AG09319 (cell line): ENCODE results near the gene GPR42.

ENCODE experiments used
- DNase-seq: peaks from one replicate; pipeline ENCODE4 v3.0.0-alpha.2; 2010; ENCODE audit warnings: low read depth; ENCODE audit errors: extremely low read depth
- TF ChIP-seq, protein P1 (sequence below): IDR thresholded peaks from 2 replicates; pipeline ENCODE4 v1.5.1; 2011; ENCODE audit warnings: low read depth, mild to moderate bottlenecking, inconsistent platforms, low read length, moderate library complexity

The GPR42 gene

DNA sequence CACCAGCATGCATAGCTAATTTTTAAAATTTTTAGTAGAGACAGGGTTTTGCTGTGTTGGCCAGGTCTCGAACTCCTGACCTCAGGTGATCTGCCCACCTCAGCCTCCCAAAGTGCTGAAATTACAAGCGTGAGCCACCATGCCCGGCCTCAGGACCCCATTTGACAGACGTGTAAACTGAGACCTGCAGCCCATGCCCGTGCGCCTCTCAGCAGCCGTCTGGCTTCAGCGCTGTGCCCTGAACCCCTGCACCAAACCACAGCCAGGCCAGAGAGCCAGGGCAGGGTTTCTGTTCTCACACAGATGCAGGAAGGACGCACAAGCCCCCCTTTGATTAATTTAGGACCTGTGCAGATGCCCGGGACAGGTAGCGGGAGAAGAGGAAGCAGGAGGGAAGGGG, 30.4 kb upstream of the GPR42 start:
- TF ChIP-seq, protein P1, sequence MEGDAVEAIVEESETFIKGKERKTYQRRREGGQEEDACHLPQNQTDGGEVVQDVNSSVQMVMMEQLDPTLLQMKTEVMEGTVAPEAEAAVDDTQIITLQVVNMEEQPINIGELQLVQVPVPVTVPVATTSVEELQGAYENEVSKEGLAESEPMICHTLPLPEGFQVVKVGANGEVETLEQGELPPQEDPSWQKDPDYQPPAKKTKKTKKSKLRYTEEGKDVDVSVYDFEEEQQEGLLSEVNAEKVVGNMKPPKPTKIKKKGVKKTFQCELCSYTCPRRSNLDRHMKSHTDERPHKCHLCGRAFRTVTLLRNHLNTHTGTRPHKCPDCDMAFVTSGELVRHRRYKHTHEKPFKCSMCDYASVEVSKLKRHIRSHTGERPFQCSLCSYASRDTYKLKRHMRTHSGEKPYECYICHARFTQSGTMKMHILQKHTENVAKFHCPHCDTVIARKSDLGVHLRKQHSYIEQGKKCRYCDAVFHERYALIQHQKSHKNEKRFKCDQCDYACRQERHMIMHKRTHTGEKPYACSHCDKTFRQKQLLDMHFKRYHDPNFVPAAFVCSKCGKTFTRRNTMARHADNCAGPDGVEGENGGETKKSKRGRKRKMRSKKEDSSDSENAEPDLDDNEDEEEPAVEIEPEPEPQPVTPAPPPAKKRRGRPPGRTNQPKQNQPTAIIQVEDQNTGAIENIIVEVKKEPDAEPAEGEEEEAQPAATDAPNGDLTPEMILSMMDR = no peak
- DNase-seq = no peak

DNA sequence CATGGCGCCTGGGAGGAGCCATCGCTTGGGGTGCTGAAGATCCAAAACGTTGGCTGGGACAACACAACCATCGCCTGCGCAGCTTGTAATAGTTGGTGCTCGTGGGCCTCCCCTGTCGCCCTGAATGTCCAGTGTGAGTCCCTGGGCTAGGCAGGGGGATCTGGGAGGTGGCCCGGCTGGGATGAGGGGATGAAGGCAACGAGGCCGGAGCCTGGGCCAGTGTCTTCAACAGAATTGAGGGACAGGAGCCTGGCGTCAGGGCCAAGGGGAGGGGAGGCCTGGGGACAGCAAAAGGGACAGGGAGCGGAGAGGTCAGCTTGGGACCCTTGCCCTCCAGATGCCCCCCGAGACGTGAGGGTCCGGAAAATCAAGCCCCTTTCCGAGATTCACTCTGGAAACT, 29.9 kb upstream of the GPR42 start:
- TF ChIP-seq, protein P1 = no peak

DNA sequence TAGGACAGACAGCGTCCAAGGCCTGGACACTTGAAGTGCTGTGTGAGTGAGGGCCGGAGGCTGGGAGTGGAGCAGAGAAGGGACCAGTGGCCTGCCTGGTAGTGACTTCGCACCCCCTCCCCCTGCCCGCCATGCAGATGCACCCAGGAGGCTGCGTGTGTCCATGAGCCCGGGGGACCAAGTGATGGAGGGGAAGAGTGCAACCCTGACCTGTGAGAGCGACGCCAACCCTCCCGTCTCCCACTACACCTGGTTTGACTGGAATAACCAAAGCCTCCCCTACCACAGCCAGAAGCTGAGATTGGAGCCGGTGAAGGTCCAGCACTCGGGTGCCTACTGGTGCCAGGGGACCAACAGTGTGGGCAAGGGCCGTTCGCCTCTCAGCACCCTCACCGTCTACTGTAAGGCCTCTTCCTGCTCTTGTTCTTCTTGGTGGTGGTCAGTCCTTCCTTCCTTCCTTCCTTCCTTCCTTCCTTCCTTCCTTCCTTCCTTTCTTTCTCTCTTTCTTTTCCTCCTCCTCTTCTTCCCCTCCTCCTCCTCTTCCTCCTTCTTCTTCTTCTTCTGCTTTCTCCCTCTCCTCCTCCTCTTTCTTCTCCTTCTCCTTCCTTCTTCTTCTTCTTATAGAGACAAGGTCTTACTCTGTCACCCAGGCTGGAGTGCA, 29.2 kb upstream of the GPR42 start:
- no peak for DNase-seq
- TF ChIP-seq, protein P1 = no peak

More for the DNA sequence above, 29.9 kb upstream of the GPR42 start:
- DNase-seq = no peak

DNA sequence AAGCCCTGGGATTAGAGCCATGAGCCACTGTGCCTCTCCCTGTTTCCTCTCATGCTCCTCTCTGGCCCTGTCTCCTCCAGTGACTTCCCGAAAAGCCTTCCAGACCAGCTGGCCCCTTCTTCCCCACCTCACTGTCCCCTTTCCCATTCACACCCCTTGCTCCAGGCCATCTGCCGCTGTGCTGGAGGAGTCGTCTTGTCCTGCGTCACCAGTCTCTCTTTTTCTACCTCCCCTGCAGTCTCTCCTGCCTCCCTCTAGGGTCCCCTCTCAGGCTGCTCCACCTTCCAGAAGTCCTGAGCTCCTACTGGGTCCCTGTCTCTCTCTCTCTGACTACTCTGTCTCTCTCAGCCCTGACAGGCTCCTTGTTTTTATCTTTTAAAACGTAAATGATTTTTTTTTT, 28.4 kb upstream of the GPR42 start:
- TF ChIP-seq, protein P1 = no peak
- no peak for DNase-seq

DNA sequence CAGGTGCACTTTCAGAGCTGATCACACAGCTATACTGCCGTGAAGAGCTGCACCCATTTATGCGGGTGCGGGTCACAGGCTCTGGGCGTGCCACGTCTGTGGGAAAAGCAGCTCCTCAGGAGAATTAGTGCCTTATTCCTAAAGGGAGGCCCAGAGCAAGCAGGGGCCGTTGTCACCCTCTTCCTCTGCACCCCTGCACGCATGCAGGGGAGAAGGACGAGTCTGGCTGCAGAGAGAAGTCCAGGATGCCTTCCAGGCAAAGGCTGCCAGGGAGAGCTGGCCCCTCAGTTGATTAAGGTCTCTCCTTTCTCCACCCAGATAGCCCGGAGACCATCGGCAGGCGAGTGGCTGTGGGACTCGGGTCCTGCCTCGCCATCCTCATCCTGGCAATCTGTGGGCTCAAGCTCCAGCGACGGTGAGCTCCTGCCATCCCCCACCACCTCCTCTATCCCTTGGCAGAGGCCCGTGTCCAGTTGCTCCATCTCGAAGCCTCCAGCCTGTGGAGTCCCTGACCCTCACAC, 26.3 kb upstream of the GPR42 start:
- DNase-seq = no peak
- TF ChIP-seq, protein P1 = no peak

DNA sequence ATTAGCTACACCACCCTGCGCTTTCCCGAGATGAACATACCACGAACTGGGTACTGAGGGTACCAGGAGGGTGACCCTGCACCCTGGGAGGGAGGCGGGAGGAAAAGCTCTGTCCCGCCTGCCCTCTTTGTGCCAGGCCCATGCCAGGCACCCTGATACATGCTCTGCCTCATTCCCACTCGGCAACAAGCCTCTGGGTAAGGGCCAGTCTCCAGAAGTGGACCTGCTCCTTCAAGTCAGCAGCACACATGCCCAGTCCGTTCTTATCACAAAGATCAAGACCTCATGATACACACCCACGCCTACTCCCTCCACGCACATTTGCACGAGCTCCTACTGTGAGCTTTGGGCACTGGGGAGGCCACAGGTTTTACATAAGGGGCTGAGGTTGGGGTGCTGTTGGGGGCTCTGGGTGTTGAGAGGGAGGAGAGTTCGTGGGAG, 25.2 kb upstream of the GPR42 start:
- TF ChIP-seq, protein P1 = no peak
- no peak for DNase-seq

DNA sequence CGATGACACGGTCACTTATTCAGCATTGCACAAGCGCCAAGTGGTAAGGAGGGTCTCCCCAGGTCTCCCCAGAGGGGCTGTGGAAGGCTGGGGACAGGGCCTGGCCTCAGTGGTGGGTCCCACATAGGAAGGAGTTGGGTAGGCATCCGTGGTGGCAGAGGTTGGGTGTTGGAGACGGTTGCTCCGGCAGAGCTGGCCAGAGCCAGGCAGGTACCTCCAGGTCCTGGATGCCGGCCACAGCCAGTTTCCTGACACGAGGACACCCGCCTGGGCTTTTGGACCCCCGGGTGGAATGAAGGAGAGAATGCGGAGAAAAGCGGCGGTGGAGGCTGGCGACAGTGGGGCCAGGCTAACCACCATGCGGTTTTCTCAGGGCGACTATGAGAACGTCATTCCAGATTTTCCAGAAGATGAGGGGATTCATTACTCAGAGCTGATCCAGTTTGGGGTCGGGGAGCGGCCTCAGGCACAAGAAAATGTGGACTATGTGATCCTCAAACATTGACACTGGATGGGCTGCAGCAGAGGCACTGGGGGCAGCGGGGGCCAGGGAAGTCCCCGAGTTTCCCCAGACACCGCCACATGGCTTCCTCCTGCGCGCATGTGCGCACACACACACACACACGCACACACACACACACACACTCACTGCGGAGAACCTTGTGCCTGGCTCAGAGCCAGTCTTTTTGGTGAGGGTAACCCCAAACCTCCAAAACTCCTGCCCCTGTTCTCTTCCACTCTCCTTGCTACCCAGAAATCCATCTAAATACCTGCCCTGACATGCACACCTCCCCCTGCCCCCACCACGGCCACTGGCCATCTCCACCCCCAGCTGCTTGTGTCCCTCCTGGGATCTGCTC, 24.4 kb upstream of the GPR42 start:
- no peak for DNase-seq
- TF ChIP-seq, protein P1 = no peak
